Vagina (tissue), 2 donors: ENCODE results near the gene TNIP2. TPM values are rescaled to one million over a fixed set of nuclear protein-coding genes. Genes with fewer than 3 reads are reported as not detected.

Experiments used
- DNase-seq, 2 donors: peaks; one replicate each; pipeline ENCODE4 v3.0.0-alpha.2; 2017; ENCODE audit errors: extremely low spot score in 2 of 2
- H3K27ac ChIP-seq: fragments of 200-600 bp; sonication (generic); one replicate; pipeline ENCODE4 v1.5.1; 2019
- H3K27me3 ChIP-seq: fragments of 200-600 bp; sonication (generic); one replicate; pipeline ENCODE4 v1.5.1; 2019
- H3K36me3 ChIP-seq, 2 donors: fragments of 200-600 bp; sonication (generic); one replicate each; pipeline ENCODE4 v1.5.1; 2017 to 2019
- H3K4me1 ChIP-seq: fragments of 200-600 bp; sonication (generic); one replicate; pipeline ENCODE4 v1.5.1; 2019
- H3K4me3 ChIP-seq, 2 donors: fragments of 200-600 bp; sonication (generic); 1 replicate in 1 of 2; 2 replicates in 1 of 2; pipeline ENCODE4 v1.5.1; 2016 to 2019
- H3K9me3 ChIP-seq: fragments of 200-600 bp; sonication (generic); one replicate; pipeline ENCODE4 v1.5.1; 2019
- POLR2A ChIP-seq, 2 donors: fragments of 450-650 bp; IDR thresholded peaks; one replicate each; pipeline ENCODE4 v1.6.1; 2017; ENCODE audit warnings: antibody characterized with exemption in 2 of 2, mild to moderate bottlenecking in 2 of 2, moderate library complexity in 2 of 2
- POLR2AphosphoS5 ChIP-seq, 2 donors: sonication (generic); formaldehyde crosslinking; IDR thresholded peaks; one replicate each; pipeline ENCODE4 v1.9.0; 2017; ENCODE audit warnings: antibody characterized with exemption in 2 of 2, mild to moderate bottlenecking in 2 of 2, low read depth in 1 of 2; ENCODE audit not compliant: insufficient read depth in 1 of 2
- intact Hi-C: fragments of 100-400 bp; cut with DNase I; formaldehyde crosslinking; loops from one replicate; pipeline ENCODE4 v1.15.1; 2023
- total RNA-seq: library from RNA; depleted of rRNA; stranded (reverse); fragments of >200 nt; gene quantifications from one replicate; pipeline ENCODE4 v1.2.3, GENCODE V29; 2016
- TF ChIP-seq, protein P1 (sequence below), 3 experiments: fragments of 450-650 bp in 2 of 3; fragments of 200-600 bp in 1 of 3; sonication (generic) in 1 of 3; IDR thresholded peaks; one replicate each; pipeline ENCODE4 v1.5.1; 2017 to 2019; ENCODE audit warnings: antibody characterized with exemption in 3 of 3, mild to moderate bottlenecking in 2 of 3, moderate library complexity in 2 of 3

Gene TNIP2
- total RNA-seq, 1 donor from 2014 or later: 57.0 TPM

DNA sequence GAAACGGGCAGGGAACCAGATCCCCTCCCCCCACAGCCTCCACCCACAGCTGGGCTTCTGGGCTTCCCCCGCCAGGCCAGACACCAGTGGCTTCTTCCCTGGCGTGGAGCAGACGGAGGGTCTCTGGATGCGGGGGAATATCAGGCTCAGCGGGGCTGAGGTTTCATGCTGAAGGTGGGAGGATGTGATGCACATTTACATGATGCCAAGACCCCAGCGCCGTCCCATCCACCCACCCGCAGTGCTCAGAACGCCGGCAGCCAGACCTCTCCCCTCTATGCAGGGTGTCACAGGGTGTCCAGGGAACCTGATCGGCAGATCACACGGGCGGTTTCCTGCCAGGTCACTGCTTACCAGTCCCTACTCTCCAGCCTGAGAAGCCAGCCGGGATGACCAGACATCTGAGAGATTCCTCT, 12.8 kb upstream of the TNIP2 start:
- Histone ChIP-seq H3K9me3 (no peaks in the 10 kb centered on the region), H3K27ac (no peak overlapping the region), H3K27me3 (no peaks in the 10 kb centered on the region), H3K4me3 (no peak overlapping the region), H3K4me1 (no peaks in the 10 kb centered on the region), H3K36me3 (no peaks in the 10 kb centered on the region)
- intact Hi-C loops: loop anchor here (10.0 kb wide), 1 partner anchor 76 kb away; the partner anchor contains the start of gene ADD1
- TF ChIP-seq POLR2AphosphoS5 (IDR thresholded peaks at IDR 0.05; ENCODE audit: insufficient read depth in 1 of 2, low read depth in 1 of 2) (no peak), POLR2A (IDR thresholded peaks at IDR 0.05) (no peak)
- TF ChIP-seq, protein P1, sequence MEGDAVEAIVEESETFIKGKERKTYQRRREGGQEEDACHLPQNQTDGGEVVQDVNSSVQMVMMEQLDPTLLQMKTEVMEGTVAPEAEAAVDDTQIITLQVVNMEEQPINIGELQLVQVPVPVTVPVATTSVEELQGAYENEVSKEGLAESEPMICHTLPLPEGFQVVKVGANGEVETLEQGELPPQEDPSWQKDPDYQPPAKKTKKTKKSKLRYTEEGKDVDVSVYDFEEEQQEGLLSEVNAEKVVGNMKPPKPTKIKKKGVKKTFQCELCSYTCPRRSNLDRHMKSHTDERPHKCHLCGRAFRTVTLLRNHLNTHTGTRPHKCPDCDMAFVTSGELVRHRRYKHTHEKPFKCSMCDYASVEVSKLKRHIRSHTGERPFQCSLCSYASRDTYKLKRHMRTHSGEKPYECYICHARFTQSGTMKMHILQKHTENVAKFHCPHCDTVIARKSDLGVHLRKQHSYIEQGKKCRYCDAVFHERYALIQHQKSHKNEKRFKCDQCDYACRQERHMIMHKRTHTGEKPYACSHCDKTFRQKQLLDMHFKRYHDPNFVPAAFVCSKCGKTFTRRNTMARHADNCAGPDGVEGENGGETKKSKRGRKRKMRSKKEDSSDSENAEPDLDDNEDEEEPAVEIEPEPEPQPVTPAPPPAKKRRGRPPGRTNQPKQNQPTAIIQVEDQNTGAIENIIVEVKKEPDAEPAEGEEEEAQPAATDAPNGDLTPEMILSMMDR (IDR thresholded peaks at IDR 0.05): no peak
- no peak for DNase-seq

DNA sequence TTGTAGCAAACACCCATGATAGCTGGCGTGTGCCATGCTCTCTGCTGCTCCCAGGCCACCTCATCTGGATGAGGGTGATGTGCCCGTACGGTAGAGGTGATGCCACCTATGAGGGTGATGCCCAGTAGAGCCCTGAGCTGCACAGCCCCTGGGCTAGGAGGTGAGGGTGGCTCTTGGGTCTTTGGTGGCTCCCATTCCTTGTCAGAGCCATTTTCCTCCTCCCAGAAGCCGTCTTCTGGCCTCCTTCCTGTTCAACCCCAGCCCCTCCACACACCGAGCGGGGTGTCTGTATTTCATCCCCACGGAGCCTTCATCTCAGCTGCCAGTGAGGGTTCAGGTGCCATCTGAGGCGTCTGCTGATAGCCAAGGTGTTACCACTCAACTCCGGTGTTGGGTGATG, 12.0 kb upstream of the TNIP2 start:
- Histone ChIP-seq H3K9me3 (no peaks in the 10 kb centered on the region), H3K4me3 (no peak overlapping the region), H3K27ac (no peak overlapping the region), H3K27me3 (no peaks in the 10 kb centered on the region), H3K36me3 (no peaks in the 10 kb centered on the region), H3K4me1 (no peaks in the 10 kb centered on the region)
- TF ChIP-seq POLR2AphosphoS5 (IDR thresholded peaks at IDR 0.05; ENCODE audit: insufficient read depth in 1 of 2, low read depth in 1 of 2) (no peak), POLR2A (IDR thresholded peaks at IDR 0.05) (no peak)
- TF ChIP-seq, protein P1 (IDR thresholded peaks at IDR 0.05): no peak
- intact Hi-C loops: loop anchor here (10.0 kb wide), 1 partner anchor 77 kb away; the partner anchor contains the start of gene ADD1
- peak in 1 of 2 donors; percentile 67 for DNase-seq

DNA sequence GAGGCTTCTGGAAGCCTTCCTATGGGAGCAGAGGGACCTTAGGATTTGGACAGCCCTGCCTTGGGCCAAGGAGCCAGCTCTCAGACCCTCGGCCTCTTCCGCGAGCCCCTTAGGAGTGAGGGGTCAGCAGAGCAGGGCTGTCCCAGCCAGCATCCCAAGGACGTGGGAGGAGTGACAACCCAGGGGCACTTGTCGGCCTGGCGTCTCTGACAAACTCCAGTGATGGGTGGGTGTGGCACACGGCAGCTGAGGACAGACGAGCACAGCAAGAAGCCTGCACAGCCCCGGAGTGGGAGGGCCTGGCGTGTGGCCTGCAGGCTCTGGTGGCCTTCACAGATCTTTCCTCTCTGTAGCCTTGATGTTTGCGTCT, 11.6 kb upstream of the TNIP2 start:
- H3K27ac ChIP-seq: no peak overlapping the region
- TF ChIP-seq, protein P1 (IDR thresholded peaks at IDR 0.05): no peak
- no peaks in the 10 kb centered on the region for H3K9me3 ChIP-seq
- peak in 1 of 2 donors; percentile 67 for DNase-seq
- H3K4me3 ChIP-seq: no peak overlapping the region
- intact Hi-C loops: loop anchor here (10.0 kb wide), 1 partner anchor 77 kb away; the partner anchor contains the start of gene ADD1
- no peaks in the 10 kb centered on the region for H3K27me3 ChIP-seq
- no peaks in the 10 kb centered on the region for H3K36me3 ChIP-seq
- no peaks in the 10 kb centered on the region for H3K4me1 ChIP-seq

DNA sequence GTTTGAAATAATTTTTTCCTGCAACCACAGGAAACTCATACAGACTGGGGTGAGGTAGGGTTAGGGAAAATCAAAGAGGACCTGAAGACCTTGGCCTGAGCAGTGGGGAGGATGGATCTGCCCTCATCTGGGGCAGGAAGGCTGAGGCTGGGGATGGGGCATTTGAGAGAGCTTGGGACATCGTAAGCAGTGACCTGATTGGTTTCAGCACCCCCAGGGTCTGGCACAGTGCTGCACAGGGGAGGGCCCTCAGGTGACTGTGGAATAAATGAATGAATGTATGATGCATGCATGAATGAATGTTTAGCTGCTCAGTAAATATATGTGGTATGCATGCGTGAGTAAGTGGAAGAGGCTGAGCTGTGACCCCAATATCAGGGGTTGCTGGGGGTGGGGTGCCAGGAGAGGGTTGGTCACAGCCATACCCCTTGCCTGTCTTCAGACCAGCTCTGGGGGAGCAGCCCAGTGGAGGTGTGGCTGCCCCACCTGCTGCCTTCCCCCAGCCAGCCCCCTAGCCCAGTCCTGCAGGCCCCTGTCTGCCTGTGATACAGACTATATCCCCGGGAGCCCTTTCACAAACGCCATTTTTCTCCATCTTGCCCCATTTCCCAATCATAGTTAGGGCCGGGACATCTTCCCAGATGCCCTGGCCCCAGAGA, 11.0 kb upstream of the TNIP2 start:
- no peaks in the 10 kb centered on the region for H3K36me3 ChIP-seq
- no peaks in the 10 kb centered on the region for H3K9me3 ChIP-seq
- no peak for DNase-seq
- H3K4me3 ChIP-seq: no peak overlapping the region
- no peaks in the 10 kb centered on the region for H3K4me1 ChIP-seq
- H3K27me3 ChIP-seq: no peaks in the 10 kb centered on the region
- H3K27ac ChIP-seq: no peak overlapping the region
- TF ChIP-seq POLR2AphosphoS5 (IDR thresholded peaks at IDR 0.05; ENCODE audit: insufficient read depth in 1 of 2, low read depth in 1 of 2): no peak
- no peak for TF ChIP-seq POLR2A (IDR thresholded peaks at IDR 0.05)
- TF ChIP-seq, protein P1 (IDR thresholded peaks at IDR 0.05): no peak
- intact Hi-C loops: loop anchor here (10.0 kb wide), 1 partner anchor 78 kb away; the partner anchor contains the start of gene ADD1

DNA sequence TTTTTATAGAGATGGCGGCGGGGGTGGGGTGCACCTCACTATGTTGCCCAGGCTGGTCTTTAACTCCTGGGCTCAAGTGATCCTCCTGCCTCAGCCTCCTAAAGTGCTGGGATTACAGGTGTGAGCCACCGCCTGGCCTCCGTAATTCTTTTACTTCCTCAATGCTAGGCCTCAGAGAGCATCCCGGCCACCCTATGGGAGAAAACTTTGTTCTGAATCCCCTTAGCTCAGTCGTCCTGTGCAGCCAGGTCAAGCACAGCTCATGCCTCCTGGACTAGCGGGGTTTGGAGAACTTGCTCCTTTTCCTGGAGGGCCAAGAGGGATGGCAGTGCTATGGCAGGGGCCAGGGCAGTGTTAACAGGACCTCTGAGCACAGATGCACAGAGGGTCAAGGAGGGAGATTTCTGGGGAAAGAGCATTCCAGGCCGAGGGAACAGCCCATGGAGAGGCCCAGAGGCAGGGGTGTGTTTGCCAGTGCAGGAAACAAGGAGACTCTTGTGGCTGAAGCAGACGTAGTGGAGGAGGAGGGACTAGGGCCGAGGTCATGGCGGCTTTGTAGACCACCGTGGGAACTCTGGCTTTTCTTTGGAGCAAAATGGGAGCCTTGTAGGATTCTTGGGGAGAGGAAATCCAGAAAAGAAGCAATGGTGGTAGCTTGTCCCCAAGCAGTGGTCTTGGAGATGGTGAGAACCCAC, 9.8 kb upstream of the TNIP2 start:
- TF ChIP-seq POLR2AphosphoS5 (IDR thresholded peaks at IDR 0.05; ENCODE audit: insufficient read depth in 1 of 2, low read depth in 1 of 2) (no peak), POLR2A (IDR thresholded peaks at IDR 0.05) (no peak)
- TF ChIP-seq, protein P1 (IDR thresholded peaks at IDR 0.05): no peak
- no peaks in the 10 kb centered on the region for H3K36me3 ChIP-seq
- peak in 1 of 2 donors; percentile 72 for DNase-seq
- no peak overlapping the region for H3K4me3 ChIP-seq
- H3K27me3 ChIP-seq: no peaks in the 10 kb centered on the region
- intact Hi-C loops: loop anchor here (10.0 kb wide), 1 partner anchor 79 kb away; the partner anchor contains the start of gene ADD1
- no peak overlapping the region for H3K27ac ChIP-seq
- H3K9me3 ChIP-seq: no peaks in the 10 kb centered on the region
- no peaks in the 10 kb centered on the region for H3K4me1 ChIP-seq
